Nephron (organoid): ENCODE results near the gene VAV2.
A peak's percentile ranks its signal among the peaks of the same experiment; 100 is the strongest.

Experiments used
- H3K27ac Mint-ChIP-seq, 3 experiments: 2 replicates each; pipeline ENCODE4 v1.8.0; 2020; ENCODE audit warnings: mixed read lengths in 3 of 3, mild to moderate bottlenecking in 2 of 3, moderate library complexity in 1 of 3
- H3K27me3 Mint-ChIP-seq: 2 replicates; pipeline ENCODE4 v1.8.0; 2021; ENCODE audit warnings: low read depth, mild to moderate bottlenecking, moderate library complexity, mixed read lengths
- H3K36me3 Mint-ChIP-seq: 2 replicates; pipeline ENCODE4 v1.8.0; 2020; ENCODE audit warnings: low read depth, mixed read lengths
- H3K4me1 Mint-ChIP-seq: 2 replicates; pipeline ENCODE4 v1.8.0; 2020; ENCODE audit warnings: mixed read lengths
- H3K4me3 Mint-ChIP-seq, 3 experiments: 2 replicates each; pipeline ENCODE4 v1.8.0; 2020; ENCODE audit warnings: mild to moderate bottlenecking in 3 of 3, mixed read lengths in 3 of 3, moderate library complexity in 2 of 3
- H3K9me3 Mint-ChIP-seq: 2 replicates; pipeline ENCODE4 v1.8.0; 2020; ENCODE audit warnings: mixed read lengths
- CTCF ChIP-seq, 3 experiments: fragments of 200-600 bp; sonication (generic); IDR thresholded peaks; one replicate each; pipeline ENCODE4 v1.5.0; 2021; ENCODE audit warnings: antibody characterized with exemption in 3 of 3; ENCODE audit not compliant: unreplicated experiment in 3 of 3

The VAV2 gene

DNA sequence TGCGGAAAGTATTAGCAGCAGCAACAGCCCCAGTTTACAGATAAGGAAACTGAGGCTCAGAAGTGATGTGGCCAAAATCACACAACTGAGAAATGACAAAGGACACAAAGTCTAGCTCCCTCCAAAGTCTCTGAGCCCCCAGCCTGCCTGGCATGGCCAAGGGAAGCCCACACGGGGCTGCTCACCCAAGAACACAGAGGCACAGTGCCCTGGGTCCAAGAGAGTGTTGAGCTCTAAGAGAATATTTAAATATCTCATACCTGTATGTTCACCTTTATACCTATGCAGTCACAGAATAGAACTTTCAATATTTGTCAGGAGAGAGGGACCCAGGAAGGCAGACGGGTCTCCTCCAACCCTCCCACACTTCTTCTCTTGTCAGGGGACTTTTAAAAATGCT, 16.6 kb downstream of the VAV2 start:
- no peaks in the 10 kb centered on the region for H3K36me3 Mint-ChIP-seq
- H3K4me3 Mint-ChIP-seq, result no peak overlapping the region
- no peaks in the 10 kb centered on the region for H3K9me3 Mint-ChIP-seq
- no peaks in the 10 kb centered on the region for H3K27me3 Mint-ChIP-seq
- peak overlapping the region in 1 of 3 experiments; percentile 59 for H3K27ac Mint-ChIP-seq
- H3K4me1 Mint-ChIP-seq, result peaks cover 43% of the 10 kb centered on the region
- no peak for TF ChIP-seq CTCF (IDR thresholded peaks at IDR 0.05; ENCODE audit: unreplicated experiment in 3 of 3)

GRCh38 chr9:133974631-133975341, 17.3 kb downstream of the VAV2 start:
- peaks cover 36% of the 10 kb centered on the region for H3K4me1 Mint-ChIP-seq
- no peak for TF ChIP-seq CTCF (IDR thresholded peaks at IDR 0.05; ENCODE audit: unreplicated experiment in 3 of 3)
- H3K9me3 Mint-ChIP-seq, result no peaks in the 10 kb centered on the region
- no peak overlapping the region for H3K4me3 Mint-ChIP-seq
- H3K27ac Mint-ChIP-seq, result peak overlapping the region in 2 of 3 experiments; percentile 23 to 59
- H3K36me3 Mint-ChIP-seq, result no peaks in the 10 kb centered on the region
- no peaks in the 10 kb centered on the region for H3K27me3 Mint-ChIP-seq

DNA sequence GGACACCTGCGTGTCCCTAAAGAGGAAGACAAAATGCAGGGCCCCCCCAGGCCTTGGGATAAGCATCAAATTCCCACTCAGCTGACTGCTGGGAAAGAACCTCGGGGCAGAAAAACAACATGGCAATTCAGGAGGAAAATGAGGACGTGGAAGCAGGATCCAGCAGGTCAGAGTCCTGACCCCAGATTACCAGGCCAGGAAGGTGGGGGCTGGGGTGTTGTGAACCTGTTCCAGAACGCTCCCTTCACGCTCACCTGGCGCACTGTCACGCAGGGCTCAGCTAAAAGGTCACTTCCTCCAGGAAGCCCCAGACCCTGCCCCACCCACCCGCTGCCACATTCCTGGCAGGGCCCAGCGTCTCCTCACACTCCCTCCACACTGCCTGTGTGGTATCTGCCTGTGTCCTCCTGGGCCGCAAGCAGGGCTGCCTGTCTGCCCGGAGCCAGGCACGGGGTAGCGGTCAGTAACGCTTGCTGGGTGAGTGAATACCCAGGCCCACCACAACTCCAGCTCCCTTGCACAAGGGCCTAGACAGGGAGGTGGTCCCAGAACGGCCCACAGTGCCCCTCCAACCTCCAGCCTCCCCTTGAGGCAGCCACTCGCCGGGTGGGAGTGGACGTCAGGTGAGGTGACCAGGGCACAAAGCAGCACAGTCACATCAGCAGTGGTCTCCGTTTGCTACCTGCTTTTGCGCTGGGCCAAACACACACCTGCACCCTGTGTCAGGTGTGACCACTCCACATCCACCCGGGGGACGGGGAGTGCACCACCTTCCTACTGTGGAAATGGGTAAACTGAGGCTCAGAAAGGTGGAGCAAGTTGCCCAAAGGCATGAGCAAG, 18.1 kb downstream of the VAV2 start:
- Mint-ChIP-seq H3K9me3 (no peaks in the 10 kb centered on the region), H3K27ac (peak overlapping the region in 2 of 3 experiments; percentile 3 to 35), H3K36me3 (no peaks in the 10 kb centered on the region), H3K4me3 (no peak overlapping the region), H3K4me1 (peaks cover 33% of the 10 kb centered on the region), H3K27me3 (no peaks in the 10 kb centered on the region)
- TF ChIP-seq CTCF (IDR thresholded peaks at IDR 0.05; ENCODE audit: unreplicated experiment in 3 of 3), result no peak

- Mint-ChIP-seq H3K36me3 (no peaks in the 10 kb centered on the region), H3K9me3 (no peaks in the 10 kb centered on the region), H3K4me3 (no peak overlapping the region), H3K27me3 (no peaks in the 10 kb centered on the region), H3K4me1 (peaks cover 32% of the 10 kb centered on the region), H3K27ac (peak overlapping the region in 2 of 3 experiments; percentile 3 to 35)
- no peak for TF ChIP-seq CTCF (IDR thresholded peaks at IDR 0.05; ENCODE audit: unreplicated experiment in 3 of 3)
Measured at GRCh38 chr9:133973111-133973790, 18.9 kb downstream of the VAV2 start.

- no peak for TF ChIP-seq CTCF (IDR thresholded peaks at IDR 0.05; ENCODE audit: unreplicated experiment in 3 of 3)
- no peaks in the 10 kb centered on the region for H3K9me3 Mint-ChIP-seq
- H3K4me3 Mint-ChIP-seq, result peak overlapping the region in 1 of 3 experiments; percentile 3
- peak overlapping the region; percentile 23 to 66 (median 25) for H3K27ac Mint-ChIP-seq
- H3K36me3 Mint-ChIP-seq, result no peaks in the 10 kb centered on the region
- H3K4me1 Mint-ChIP-seq, result peaks cover 32% of the 10 kb centered on the region
- no peaks in the 10 kb centered on the region for H3K27me3 Mint-ChIP-seq
Measured at GRCh38 chr9:133971981-133972941, 19.9 kb downstream of the VAV2 start.
